NB4 (cell line): ENCODE data around the gene SDF2L1.
A peak's percentile ranks its signal among the peaks of the same experiment; 100 is the strongest.

ENCODE experiments used
- DNase-seq: peaks from one replicate; pipeline ENCODE4 v3.0.0; 2010; ENCODE audit warnings: low read depth
- H3K4me3 ChIP-seq: one replicate; pipeline ENCODE4 v1.5.1; 2011; ENCODE audit warnings: mild to moderate bottlenecking, low read depth, low read length, moderate library complexity
- CTCF ChIP-seq: IDR thresholded peaks from one replicate; pipeline ENCODE4 v1.5.1; 2012; ENCODE audit warnings: low read depth, low read length
- MAX ChIP-seq: IDR thresholded peaks from 2 replicates; pipeline ENCODE4 v1.6.1; 2011; ENCODE audit warnings: low read depth, low read length
- MYC ChIP-seq: IDR thresholded peaks from 2 replicates; pipeline ENCODE4 v1.6.1; 2011; ENCODE audit warnings: low read depth, low read length
- POLR2A ChIP-seq: IDR thresholded peaks from 2 replicates; pipeline ENCODE4 v1.6.1; 2011; ENCODE audit warnings: mild to moderate bottlenecking; ENCODE audit not compliant: insufficient read length; ENCODE audit errors: extremely low read depth

Gene SDF2L1

GRCh38 chr22:21686193-21686608 is 44.1 kb downstream of the SDF2L1 start:
- DNase-seq: no peak
- H3K4me3 ChIP-seq: no peak overlapping the region
- TF ChIP-seq CTCF (no peak), POLR2A (no peak), MAX (no peak), MYC (no peak)

GRCh38 chr22:21686634-21687393 is 44.7 kb downstream of the SDF2L1 start:
- no peak for DNase-seq
- TF ChIP-seq MYC (no peak), MAX (no peak), CTCF (no peak), POLR2A (no peak)
- H3K4me3 ChIP-seq: no peak overlapping the region

GRCh38 chr22:21687685-21688259 is 45.7 kb downstream of the SDF2L1 start:
- TF ChIP-seq POLR2A (no peak), CTCF (no peak), MAX (no peak), MYC (no peak)

GRCh38 chr22:21688341-21688705 is 46.2 kb downstream of the SDF2L1 start:
- no peak for TF ChIP-seq CTCF
- TF ChIP-seq MAX: no peak
- TF ChIP-seq POLR2A: no peak
- TF ChIP-seq MYC: no peak
- H3K4me3 ChIP-seq: no peak overlapping the region

More at GRCh38 chr22:21687685-21688259, 45.7 kb downstream of the SDF2L1 start:
- no peak for DNase-seq
- no peak overlapping the region for H3K4me3 ChIP-seq

GRCh38 chr22:21688706-21689381 is 46.7 kb downstream of the SDF2L1 start:
- no peak overlapping the region for H3K4me3 ChIP-seq
- DNase-seq: no peak
- TF ChIP-seq MAX (no peak), MYC (no peak), POLR2A (no peak), CTCF (no peak)

More at GRCh38 chr22:21688341-21688705, 46.2 kb downstream of the SDF2L1 start:
- DNase-seq: peak; percentile 28
